DMS 273 (cell line): ENCODE measurements around the gene KRT1.

Experiments
- DNase-seq: peaks from one replicate; lab custom pipeline; 2025; ENCODE audit not compliant: unreplicated experiment; lab: John Stamatoyannopoulos, UW

Gene KRT1

GRCh38 chr12:52641468-52641867 lies 38.7 kb downstream of the KRT1 start:
- no peak for DNase-seq

GRCh38 chr12:52637299-52637698 lies 42.9 kb downstream of the KRT1 start:
- DNase-seq, result no peak

DNA sequence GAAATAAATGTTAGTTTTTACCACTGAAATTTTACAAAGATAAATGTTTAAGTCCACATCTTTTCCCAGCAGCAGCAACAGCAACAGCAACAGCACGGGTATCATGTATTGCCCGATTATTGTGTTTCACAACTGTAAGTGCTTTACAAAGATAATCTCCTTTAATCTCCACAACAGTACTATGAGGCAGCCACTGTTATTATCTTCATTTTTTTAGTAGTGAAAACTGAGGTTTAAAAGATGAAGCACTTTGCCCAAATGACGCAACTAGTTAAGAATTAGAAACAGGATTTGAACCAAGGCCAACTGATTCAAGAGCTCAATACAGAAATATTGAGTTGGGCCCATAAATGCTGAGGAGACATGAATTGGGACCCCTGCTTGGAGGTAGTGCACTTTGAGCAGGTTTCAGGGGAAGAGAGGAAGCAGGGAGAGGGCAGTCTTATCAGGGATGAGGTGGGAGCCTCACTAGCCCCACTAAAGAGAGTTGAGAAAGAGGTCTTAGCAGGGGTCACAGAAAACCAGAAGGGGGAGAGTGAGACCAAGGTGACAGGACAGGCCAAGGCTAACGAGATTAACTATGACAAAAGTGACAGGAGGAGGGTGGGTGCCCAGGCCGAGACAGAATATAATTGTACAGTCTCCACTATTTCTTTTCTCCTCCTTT lies 43.5 kb downstream of the KRT1 start:
- DNase-seq, result no peak

GRCh38 chr12:52636189-52636588 lies 44.0 kb downstream of the KRT1 start:
- DNase-seq, result no peak

DNA sequence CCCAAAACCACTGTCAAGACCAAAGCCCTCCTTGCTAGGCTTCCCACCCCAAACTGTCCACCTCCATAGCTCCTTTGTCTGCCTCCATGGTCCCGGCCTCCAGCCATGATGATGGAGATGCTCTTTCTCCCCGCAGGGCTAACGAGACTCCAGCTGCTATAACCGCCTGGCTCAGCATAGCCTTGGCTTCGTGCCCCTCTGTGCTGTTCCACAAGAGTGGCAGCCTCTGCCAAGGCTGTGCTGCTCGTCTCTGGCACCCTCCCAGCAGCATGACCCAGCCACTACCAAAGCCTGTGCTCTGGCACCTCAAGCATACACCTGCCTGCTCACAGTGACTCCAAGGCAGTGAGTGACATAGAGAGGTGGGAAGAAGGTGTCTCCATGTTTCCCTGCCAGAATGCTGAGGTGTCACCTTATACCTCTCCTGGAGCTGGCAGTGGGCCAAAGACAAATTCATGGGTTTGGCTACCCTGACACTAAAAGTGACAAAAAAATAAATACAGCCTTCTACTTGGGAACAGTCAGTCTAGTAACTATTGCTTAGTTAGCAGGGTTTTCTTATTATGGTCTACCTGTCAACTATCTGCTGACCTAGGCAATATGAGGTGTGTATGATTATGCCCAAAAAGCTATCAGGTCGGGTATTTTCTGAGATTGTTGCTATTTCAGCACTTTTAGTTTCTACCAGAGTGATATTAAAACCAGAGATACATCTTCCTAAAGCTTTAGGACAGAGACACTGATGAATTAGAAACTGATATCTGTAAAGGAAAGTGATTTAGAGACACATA lies 45.7 kb downstream of the KRT1 start:
- peak; percentile 77 for DNase-seq

DNA sequence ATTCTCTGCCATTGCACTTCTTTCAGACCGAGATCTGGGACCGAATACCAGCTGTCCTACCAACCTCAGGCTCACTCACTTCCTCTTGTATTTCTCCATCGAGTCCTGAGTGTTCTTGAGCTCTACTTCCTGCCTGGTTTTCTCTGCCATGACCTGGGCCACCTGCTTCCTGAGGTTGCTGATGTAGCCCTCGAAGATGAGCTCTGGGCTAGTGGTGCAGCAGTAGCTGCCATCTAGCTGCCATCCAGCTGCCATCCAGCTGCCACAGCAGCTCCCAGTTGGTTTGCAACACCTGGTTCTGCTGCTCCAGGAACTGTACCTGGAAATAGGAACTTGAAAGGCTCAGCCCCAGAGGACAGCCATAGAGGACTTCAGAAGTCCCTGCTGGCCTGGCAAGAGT lies 46.8 kb downstream of the KRT1 start:
- DNase-seq, result no peak

GRCh38 chr12:52632656-52633055 lies 47.6 kb downstream of the KRT1 start:
- no peak for DNase-seq

GRCh38 chr12:52631676-52632459 lies 48.3 kb downstream of the KRT1 start:
- DNase-seq, result no peak

- DNase-seq, result no peak
These were observed 48.9 kb downstream of the KRT1 start for GRCh38 chr12:52631264-52631663.

- DNase-seq, result no peak
These were observed 49.5 kb downstream of the KRT1 start for GRCh38 chr12:52630599-52631200.

GRCh38 chr12:52630008-52630500 lies 50.2 kb downstream of the KRT1 start:
- DNase-seq, result no peak

DNA sequence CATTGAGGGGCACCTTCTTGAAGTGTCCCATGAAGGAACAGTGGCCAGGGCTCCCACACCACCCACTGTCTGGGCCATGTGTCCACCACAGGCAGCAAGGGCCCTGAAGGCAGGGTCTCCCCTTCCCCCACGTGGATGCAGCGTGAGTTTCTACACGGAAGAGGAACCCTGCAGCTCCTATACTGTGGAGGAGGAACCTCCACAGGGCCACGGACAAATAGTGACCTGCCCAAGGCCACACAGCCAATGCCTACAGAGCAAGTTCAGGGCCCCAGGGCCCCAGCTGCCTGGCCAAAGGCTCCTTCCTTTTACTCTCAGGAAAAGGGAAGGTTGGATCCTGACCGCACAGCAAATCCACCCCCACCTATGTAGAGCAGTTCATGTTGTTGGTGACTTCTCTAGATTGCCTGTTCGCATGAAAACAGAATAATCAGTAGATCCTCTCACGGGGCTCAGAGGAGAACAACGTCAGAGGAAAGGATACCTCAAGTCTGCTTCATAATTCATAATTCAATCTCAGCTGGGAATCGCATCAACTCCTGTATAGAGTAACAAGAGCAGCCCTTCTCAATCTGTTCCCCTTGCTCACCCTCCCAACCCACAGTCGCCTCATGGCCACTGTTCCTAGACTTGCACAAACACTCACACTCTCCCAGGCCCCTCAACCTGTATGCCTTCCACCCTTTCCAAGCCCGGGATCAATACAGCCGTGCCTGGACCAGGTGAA lies 50.8 kb downstream of the KRT1 start:
- no peak for DNase-seq

DNA sequence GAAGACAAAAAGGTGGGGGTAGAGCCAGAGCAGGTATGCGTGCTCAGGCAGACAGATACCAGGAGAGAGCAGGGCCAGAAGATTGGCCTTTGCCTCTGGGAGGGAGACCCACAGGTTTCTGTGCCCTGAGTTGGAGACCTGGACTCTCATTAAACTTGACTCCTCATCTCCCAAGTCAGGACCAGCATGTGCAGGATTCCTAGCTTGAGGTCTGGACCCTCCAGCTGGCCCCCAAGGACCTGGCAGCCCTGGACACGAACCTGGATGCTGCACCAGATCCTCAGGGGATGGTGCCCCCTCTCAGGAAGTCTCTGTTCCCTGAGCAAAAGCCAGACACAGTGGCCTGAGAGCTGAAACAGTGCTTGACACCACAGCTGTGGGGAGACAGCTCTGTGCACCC lies 51.4 kb downstream of the KRT1 start:
- no peak for DNase-seq

GRCh38 chr12:52628111-52628507 lies 52.1 kb downstream of the KRT1 start:
- DNase-seq, result no peak

- DNase-seq, result no peak
These were observed 52.7 kb downstream of the KRT1 start for GRCh38 chr12:52627395-52628110.
